PC-3 (cell line): ENCODE data around the gene KCTD20. TPM values are rescaled to one million over a fixed set of nuclear protein-coding genes. Genes with fewer than 3 reads are reported as not detected.

ENCODE experiments used
- ATAC-seq: fragments of 200-7000 bp; cut with Tn5 transposase; 2 replicates; pipeline ENCODE4 v1.9.1; 2020; ENCODE audit warnings: mild to moderate bottlenecking, moderate library complexity
- BruUV-seq: library from RNA; stranded (reverse); fragments of 400-500 nt; replicated peaks from 2 replicates; lab custom pipeline; 2021; lab: Mats Ljungman, UMichigan
- CTCF ChIA-PET: fragments of 300-600 bp; sonication (Branson Sonifier 250); formaldehyde crosslinking; loops from one replicate; lab custom pipeline; 2022; ENCODE audit warnings: antibody characterized with exemption; lab: Charles Lee
- POLR2A ChIA-PET: fragments of 300-600 bp; sonication (Branson Sonifier 250); formaldehyde crosslinking; loops from one replicate; lab custom pipeline; 2022; ENCODE audit warnings: antibody characterized with exemption; ENCODE audit not compliant: unreplicated experiment; lab: Charles Lee
- DNase-seq: peaks from one replicate; pipeline ENCODE4 v3.0.0-alpha.2; 2015
- H2AFZ ChIP-seq: fragments of 300-600 bp; sonication (generic); 2 replicates; pipeline ENCODE4 v1.6.0; 2016; ENCODE audit warnings: antibody characterized with exemption, low read length
- H3F3A ChIP-seq: fragments of 300-600 bp; sonication (generic); one replicate; pipeline ENCODE4 v1.6.0; 2017; ENCODE audit warnings: antibody characterized with exemption, low read length, control low read depth, mild to moderate bottlenecking; ENCODE audit not compliant: unreplicated experiment
- H3K27ac ChIP-seq: fragments of 300-600 bp; sonication (generic); 2 replicates; pipeline ENCODE4 v1.5.1; 2016; ENCODE audit warnings: mild to moderate bottlenecking, low read length
- H3K27me3 ChIP-seq: fragments of 300-600 bp; sonication (generic); 2 replicates; pipeline ENCODE4 v1.6.1; 2016; ENCODE audit warnings: low read length, mixed read lengths
- H3K36me3 ChIP-seq: fragments of 300-600 bp; sonication (generic); 2 replicates; pipeline ENCODE4 v1.6.1; 2016; ENCODE audit warnings: low read depth, mixed run types, low read length, mixed read lengths
- H3K4me1 ChIP-seq: fragments of 300-600 bp; sonication (generic); 2 replicates; pipeline ENCODE4 v1.5.1; 2016; ENCODE audit warnings: low read length; ENCODE audit not compliant: insufficient read depth
- H3K4me2 ChIP-seq: fragments of 300-600 bp; sonication (generic); 2 replicates; pipeline ENCODE4 v1.6.0; 2016; ENCODE audit warnings: low read length
- H3K4me3 ChIP-seq: fragments of 300-600 bp; sonication (generic); 2 replicates; pipeline ENCODE4 v1.5.1; 2016; ENCODE audit warnings: mild to moderate bottlenecking, low read length, mixed read lengths
- H3K79me2 ChIP-seq: fragments of 300-600 bp; sonication (generic); 2 replicates; pipeline ENCODE4 v1.6.1; 2017; ENCODE audit warnings: low read length, mixed read lengths
- H3K9ac ChIP-seq: fragments of 300-600 bp; sonication (generic); 2 replicates; pipeline ENCODE4 v1.6.0; 2016; ENCODE audit warnings: mild to moderate bottlenecking, low read length
- H3K9me2 ChIP-seq: fragments of 300-600 bp; sonication (generic); replicated peaks from 2 replicates; pipeline ENCODE4 v1.6.1; 2016; ENCODE audit warnings: mixed run types, low read length, mixed read lengths
- H3K9me3 ChIP-seq: fragments of 300-600 bp; sonication (generic); 2 replicates; pipeline ENCODE4 v1.6.1; 2016; ENCODE audit warnings: low read length, mixed read lengths
- H4K20me1 ChIP-seq: fragments of 300-600 bp; sonication (generic); 2 replicates; pipeline ENCODE4 v1.6.1; 2016; ENCODE audit warnings: low read length, mixed read lengths
- EZH2 ChIP-seq: fragments of 300-600 bp; sonication (generic); IDR thresholded peaks from one replicate; pipeline ENCODE4 v1.6.1; 2017; ENCODE audit warnings: antibody characterized with exemption, mild to moderate bottlenecking, low read length; ENCODE audit not compliant: unreplicated experiment
- EZH2phosphoT487 ChIP-seq: fragments of 300-600 bp; sonication (generic); IDR thresholded peaks from 2 replicates; pipeline ENCODE4 v1.6.1; 2018; ENCODE audit warnings: mild to moderate bottlenecking, antibody characterized with exemption, low read length, borderline replicate concordance
- intact Hi-C: fragments of 100-400 bp; cut with micrococcal nuclease; formaldehyde crosslinking; loops from 2 replicates; pipeline ENCODE4 v1.9.0; 2023
- total RNA-seq: library from RNA; depleted of rRNA; stranded (reverse); fragments of >200 nt; gene quantifications from 2 replicates; pipeline ENCODE4 v1.2.3, GENCODE V29; 2014
- TF ChIP-seq, protein P1 (sequence below): fragments of 300-600 bp; sonication (generic); conservative IDR thresholded peaks from 2 replicates; pipeline ENCODE4 v1.5.1; 2017; ENCODE audit warnings: antibody characterized with exemption, low read depth, mild to moderate bottlenecking, low read length

Gene KCTD20
- total RNA-seq, 1 experiment from 2014 or later = 26.5 TPM

GRCh38 chr6:36461646-36462045 is 18.8 kb downstream of the KCTD20 start:
- no peaks in the 10 kb centered on the region for H3K27me3 ChIP-seq
- H3K9ac ChIP-seq = no peak overlapping the region
- no peak for DNase-seq
- H3K4me1 ChIP-seq = no peaks in the 10 kb centered on the region
- peaks cover 83% of the 10 kb centered on the region for H3K79me2 ChIP-seq
- intact Hi-C loops = no loop called here
- H3K27ac ChIP-seq = no peak overlapping the region
- no peaks in the 10 kb centered on the region for H3F3A ChIP-seq
- TF ChIP-seq EZH2 = no peak
- TF ChIP-seq EZH2phosphoT487 = no peak
- TF ChIP-seq, protein P1, sequence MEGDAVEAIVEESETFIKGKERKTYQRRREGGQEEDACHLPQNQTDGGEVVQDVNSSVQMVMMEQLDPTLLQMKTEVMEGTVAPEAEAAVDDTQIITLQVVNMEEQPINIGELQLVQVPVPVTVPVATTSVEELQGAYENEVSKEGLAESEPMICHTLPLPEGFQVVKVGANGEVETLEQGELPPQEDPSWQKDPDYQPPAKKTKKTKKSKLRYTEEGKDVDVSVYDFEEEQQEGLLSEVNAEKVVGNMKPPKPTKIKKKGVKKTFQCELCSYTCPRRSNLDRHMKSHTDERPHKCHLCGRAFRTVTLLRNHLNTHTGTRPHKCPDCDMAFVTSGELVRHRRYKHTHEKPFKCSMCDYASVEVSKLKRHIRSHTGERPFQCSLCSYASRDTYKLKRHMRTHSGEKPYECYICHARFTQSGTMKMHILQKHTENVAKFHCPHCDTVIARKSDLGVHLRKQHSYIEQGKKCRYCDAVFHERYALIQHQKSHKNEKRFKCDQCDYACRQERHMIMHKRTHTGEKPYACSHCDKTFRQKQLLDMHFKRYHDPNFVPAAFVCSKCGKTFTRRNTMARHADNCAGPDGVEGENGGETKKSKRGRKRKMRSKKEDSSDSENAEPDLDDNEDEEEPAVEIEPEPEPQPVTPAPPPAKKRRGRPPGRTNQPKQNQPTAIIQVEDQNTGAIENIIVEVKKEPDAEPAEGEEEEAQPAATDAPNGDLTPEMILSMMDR = no peak
- no peaks in the 10 kb centered on the region for H3K9me2 ChIP-seq
- H3K4me2 ChIP-seq = no peak overlapping the region
- CTCF ChIA-PET = interaction anchor here (0.6 kb wide), 1 partner anchor 252 kb away, joined by 3 read pairs; no protein-coding TSS in a partner anchor
- H3K36me3 ChIP-seq = no peaks in the 10 kb centered on the region
- H3K9me3 ChIP-seq = no peaks in the 10 kb centered on the region
- no peaks in the 10 kb centered on the region for H4K20me1 ChIP-seq
- no peak overlapping the region for H2AFZ ChIP-seq
- no peak for ATAC-seq
- POLR2A ChIA-PET = no interaction called here
- BruUV-seq = no TSS peak
- no peak overlapping the region for H3K4me3 ChIP-seq

- Histone ChIP-seq H4K20me1 (no peaks in the 10 kb centered on the region), H3K27ac (no peak overlapping the region), H3K4me3 (no peak overlapping the region), H3K27me3 (no peaks in the 10 kb centered on the region), H3K36me3 (no peaks in the 10 kb centered on the region), H3K4me2 (no peak overlapping the region), H3K9ac (no peak overlapping the region), H3K9me3 (no peaks in the 10 kb centered on the region), H3K9me2 (no peaks in the 10 kb centered on the region), H2AFZ (no peak overlapping the region), H3K79me2 (peaks cover 81% of the 10 kb centered on the region), H3F3A (no peaks in the 10 kb centered on the region), H3K4me1 (no peaks in the 10 kb centered on the region)
- ATAC-seq = no peak
- ChIA-PET CTCF (no interaction called here), POLR2A (no interaction called here)
- no peak for TF ChIP-seq EZH2
- TF ChIP-seq EZH2phosphoT487 = no peak
- TF ChIP-seq, protein P1 = no peak
- intact Hi-C loops = no loop called here
- no peak for DNase-seq
- BruUV-seq = no TSS peak
These were observed 20.9 kb downstream of the KCTD20 start for GRCh38 chr6:36463676-36464075.

GRCh38 chr6:36464233-36464632 is 21.4 kb downstream of the KCTD20 start:
- intact Hi-C loops = no loop called here
- ChIA-PET POLR2A (no interaction called here), CTCF (no interaction called here)
- Histone ChIP-seq H4K20me1 (0 out of 2 replicates have a peak, but pooled peaks cover 3% of the 10 kb centered on the region), H3K27me3 (no peaks in the 10 kb centered on the region), H3K4me1 (no peaks in the 10 kb centered on the region), H3K9me2 (no peaks in the 10 kb centered on the region), H3K27ac (no peak overlapping the region), H3K9ac (no peak overlapping the region), H3K36me3 (no peaks in the 10 kb centered on the region), H3F3A (no peaks in the 10 kb centered on the region), H3K4me3 (no peak overlapping the region), H3K4me2 (no peak overlapping the region), H3K9me3 (no peaks in the 10 kb centered on the region), H2AFZ (no peak overlapping the region), H3K79me2 (peaks cover 81% of the 10 kb centered on the region)
- DNase-seq (no peak), ATAC-seq (no peak)
- TF ChIP-seq EZH2 = no peak
- no TSS peak for BruUV-seq
